GM21723 (cell line): ENCODE data around the gene NCK2.

ENCODE experiments used
- ATAC-seq: cut with Tn5 transposase; IDR thresholded peaks from one replicate; pipeline ENCODE4 v1.9.1; 2021; ENCODE audit warnings: mild to moderate bottlenecking, moderate library complexity; ENCODE audit not compliant: unreplicated experiment

NCK2 gene

GRCh38 chr2:105910497-105911238, 166.0 kb downstream of the NCK2 start:
- no peak for ATAC-seq

GRCh38 chr2:105911425-105911824, 166.7 kb downstream of the NCK2 start:
- no peak for ATAC-seq

- ATAC-seq = no peak
These were observed 167.4 kb downstream of the NCK2 start for GRCh38 chr2:105912081-105912480.

- peak; percentile 88 for ATAC-seq
These were observed 170.4 kb downstream of the NCK2 start for GRCh38 chr2:105915005-105915558.

- ATAC-seq = no peak
These were observed 172.5 kb downstream of the NCK2 start for GRCh38 chr2:105917226-105917625.

GRCh38 chr2:105917688-105918087, 173.0 kb downstream of the NCK2 start:
- no peak for ATAC-seq

GRCh38 chr2:105919191-105919811, 174.6 kb downstream of the NCK2 start:
- ATAC-seq = no peak

- no peak for ATAC-seq
These were observed 175.1 kb downstream of the NCK2 start for GRCh38 chr2:105919826-105920225.

- no peak for ATAC-seq
These were observed 179.6 kb downstream of the NCK2 start for GRCh38 chr2:105924271-105924670.

- no peak for ATAC-seq
These were observed 180.2 kb downstream of the NCK2 start for GRCh38 chr2:105924932-105925331.

GRCh38 chr2:105925390-105925789, 180.7 kb downstream of the NCK2 start:
- ATAC-seq = no peak

GRCh38 chr2:105926960-105927678, 182.4 kb downstream of the NCK2 start:
- no peak for ATAC-seq

- no peak for ATAC-seq
These were observed 183.4 kb downstream of the NCK2 start for GRCh38 chr2:105928086-105928485.

GRCh38 chr2:105928563-105928962, 183.9 kb downstream of the NCK2 start:
- ATAC-seq = no peak

- ATAC-seq = no peak
These were observed 184.8 kb downstream of the NCK2 start for GRCh38 chr2:105929516-105929915.

GRCh38 chr2:105932582-105932981, 187.9 kb downstream of the NCK2 start:
- ATAC-seq = no peak

GRCh38 chr2:105933906-105934305, 189.2 kb downstream of the NCK2 start:
- ATAC-seq = no peak

- ATAC-seq = no peak
These were observed 189.8 kb downstream of the NCK2 start for GRCh38 chr2:105934467-105934866.

GRCh38 chr2:105935063-105935462, 190.4 kb downstream of the NCK2 start:
- ATAC-seq = no peak

GRCh38 chr2:105936954-105937353, 192.2 kb downstream of the NCK2 start:
- no peak for ATAC-seq

GRCh38 chr2:105937498-105938097, 192.9 kb downstream of the NCK2 start:
- ATAC-seq = no peak
